Body of pancreas (tissue), 4 donors: Measurements from ENCODE around the gene FRMD4B. TPM values are rescaled to one million over a fixed set of nuclear protein-coding genes. Genes with fewer than 3 reads are reported as not detected.
A peak's percentile ranks its signal among the peaks of the same experiment; 100 is the strongest.

Experiments
- ATAC-seq: fragments of 150-250 bp; one replicate; pipeline ENCODE4 v1.9.1; 2016
- DNase-seq, 4 donors: peaks; one replicate each; pipeline ENCODE4 v3.0.0-alpha.2; 2019
- H3K27ac ChIP-seq, 4 donors: fragments of 200-600 bp; sonication (generic); 1 replicate in 3 of 4; 2 replicates in 1 of 4; pipeline versions ENCODE4 v1.5.1 to v1.6.1; 2016 to 2019; ENCODE audit warnings: mild to moderate bottlenecking in 1 of 4, mixed read lengths in 1 of 4, moderate library complexity in 1 of 4
- H3K27me3 ChIP-seq, 2 donors: fragments of 200-600 bp; sonication (generic); one replicate each; pipeline ENCODE4 v1.6.0; 2016; ENCODE audit warnings: mild to moderate bottlenecking in 1 of 2
- H3K36me3 ChIP-seq, 2 donors: fragments of 200-600 bp; sonication (generic); replicated peaks in 1 of 2; 2 replicates each; pipeline ENCODE4 v1.5.1; 2016; ENCODE audit warnings: low read depth in 2 of 2; ENCODE audit not compliant: insufficient read depth in 1 of 2
- H3K4me1 ChIP-seq: fragments of 200-600 bp; sonication (generic); one replicate; pipeline ENCODE4 v1.6.0; 2016
- H3K4me3 ChIP-seq, 2 donors: fragments of 200-600 bp; sonication (generic); 1 replicate in 1 of 2; 2 replicates in 1 of 2; pipeline ENCODE4 v1.5.1; 2016 to 2019
- H3K9me3 ChIP-seq, 3 donors: fragments of 200-600 bp; sonication (generic); 1 replicate in 2 of 3; 2 replicates in 1 of 3; pipeline ENCODE4 v1.5.1; 2016
- POLR2A ChIP-seq, 3 donors: fragments of 450-650 bp; IDR thresholded peaks; one replicate each; pipeline ENCODE4 v1.6.1; 2016; ENCODE audit warnings: antibody characterized with exemption in 3 of 3, mild to moderate bottlenecking in 2 of 3
- WGBS, 2 donors: methylation state at CpG; one replicate each; pipeline ENCODE4 v1.1.5; 2017; 5-methylcytosine and 5-hydroxymethylcytosine counted together
- intact Hi-C: fragments of 100-400 bp; cut with DNase I; formaldehyde crosslinking; loops from one replicate; pipeline ENCODE4 v1.15.1; 2023
- total RNA-seq, 2 donors: library from RNA; depleted of rRNA; stranded (reverse); fragments of >200 nt; gene quantifications; one replicate each; pipeline ENCODE4 v1.1.0, GENCODE V29; 2016
- TF ChIP-seq, protein P1 (sequence below), 7 experiments: fragments of 450-650 bp in 4 of 7; fragments of 200-600 bp in 3 of 7; sonication (generic) in 3 of 7; IDR thresholded peaks; one replicate each; pipeline ENCODE4 v1.5.1; 2016 to 2019; ENCODE audit warnings: antibody characterized with exemption in 7 of 7

The FRMD4B gene
- total RNA-seq, 2 donors from 2014 or later: 7.3 to 14.3 TPM

DNA sequence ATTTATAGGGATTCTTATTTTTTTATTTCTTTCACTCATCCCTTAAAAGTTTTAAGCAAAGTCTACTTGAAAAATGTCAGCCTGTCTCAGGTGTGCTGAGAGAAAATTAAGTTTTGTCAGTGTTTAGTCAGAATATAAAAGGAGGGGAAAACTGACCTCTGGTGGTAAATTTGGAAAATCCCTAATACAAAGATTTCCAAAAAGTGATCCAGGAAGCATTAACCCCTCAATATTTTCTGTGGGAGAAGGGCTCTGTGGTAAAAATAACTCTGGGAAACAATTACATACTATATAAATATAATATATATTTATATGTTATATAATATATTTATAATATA lies 41.0 kb upstream of the FRMD4B start:
- H3K27me3 ChIP-seq: no peaks in the 10 kb centered on the region
- intact Hi-C loops: no loop called here
- TF ChIP-seq, protein P1, sequence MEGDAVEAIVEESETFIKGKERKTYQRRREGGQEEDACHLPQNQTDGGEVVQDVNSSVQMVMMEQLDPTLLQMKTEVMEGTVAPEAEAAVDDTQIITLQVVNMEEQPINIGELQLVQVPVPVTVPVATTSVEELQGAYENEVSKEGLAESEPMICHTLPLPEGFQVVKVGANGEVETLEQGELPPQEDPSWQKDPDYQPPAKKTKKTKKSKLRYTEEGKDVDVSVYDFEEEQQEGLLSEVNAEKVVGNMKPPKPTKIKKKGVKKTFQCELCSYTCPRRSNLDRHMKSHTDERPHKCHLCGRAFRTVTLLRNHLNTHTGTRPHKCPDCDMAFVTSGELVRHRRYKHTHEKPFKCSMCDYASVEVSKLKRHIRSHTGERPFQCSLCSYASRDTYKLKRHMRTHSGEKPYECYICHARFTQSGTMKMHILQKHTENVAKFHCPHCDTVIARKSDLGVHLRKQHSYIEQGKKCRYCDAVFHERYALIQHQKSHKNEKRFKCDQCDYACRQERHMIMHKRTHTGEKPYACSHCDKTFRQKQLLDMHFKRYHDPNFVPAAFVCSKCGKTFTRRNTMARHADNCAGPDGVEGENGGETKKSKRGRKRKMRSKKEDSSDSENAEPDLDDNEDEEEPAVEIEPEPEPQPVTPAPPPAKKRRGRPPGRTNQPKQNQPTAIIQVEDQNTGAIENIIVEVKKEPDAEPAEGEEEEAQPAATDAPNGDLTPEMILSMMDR (IDR thresholded peaks at IDR 0.05): peak in 1 of 7 experiments; percentile 2
- no peak for TF ChIP-seq POLR2A (IDR thresholded peaks at IDR 0.05)
- no peak overlapping the region for H3K27ac ChIP-seq
- H3K4me3 ChIP-seq: no peak overlapping the region
- H3K9me3 ChIP-seq: no peaks in the 10 kb centered on the region
- H3K4me1 ChIP-seq: no peaks in the 10 kb centered on the region
- no peaks in the 10 kb centered on the region for H3K36me3 ChIP-seq
- ATAC-seq (no peak), DNase-seq (no peak)

DNA sequence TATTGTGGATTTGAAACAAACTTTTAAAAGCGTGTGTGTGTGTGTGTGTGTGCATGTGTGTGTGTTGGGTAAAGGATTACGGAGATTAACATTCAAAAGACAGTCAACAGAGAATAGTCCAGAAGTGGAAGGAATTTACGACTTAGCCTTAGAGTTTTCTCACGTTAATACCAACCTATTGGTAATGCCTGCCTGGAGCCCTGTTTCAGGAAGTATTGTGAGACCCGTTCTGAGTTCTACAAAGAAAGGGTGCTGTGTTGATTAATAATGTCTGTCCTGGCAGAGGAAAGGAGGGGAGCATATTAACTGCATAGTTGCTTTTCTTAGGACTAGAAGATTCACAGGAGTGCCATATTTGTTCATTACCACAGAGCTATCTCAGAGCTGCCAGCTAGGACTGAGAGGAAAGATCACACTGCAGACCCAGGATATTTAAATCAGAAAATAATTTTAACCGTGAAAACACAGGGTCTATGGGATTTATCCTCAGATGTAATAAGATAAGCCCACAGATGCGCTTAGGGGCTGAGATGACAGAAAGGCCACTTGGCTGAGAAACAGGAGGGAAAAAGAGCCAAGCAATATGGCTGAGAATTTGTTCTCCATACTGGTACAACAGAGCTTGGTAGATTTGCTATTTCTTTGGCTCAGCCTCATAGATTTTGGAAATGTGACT lies 40.5 kb upstream of the FRMD4B start:
- H3K27me3 ChIP-seq: no peaks in the 10 kb centered on the region
- H3K9me3 ChIP-seq: no peaks in the 10 kb centered on the region
- intact Hi-C loops: no loop called here
- ATAC-seq (no peak), DNase-seq (no peak)
- no peak overlapping the region for H3K27ac ChIP-seq
- 62 to 65% methylated on average over 7 of the region's 7 CpGs for WGBS, 2 donors
- no peak overlapping the region for H3K4me3 ChIP-seq
- H3K36me3 ChIP-seq: no peaks in the 10 kb centered on the region
- no peaks in the 10 kb centered on the region for H3K4me1 ChIP-seq
- TF ChIP-seq, protein P1 (IDR thresholded peaks at IDR 0.05): no peak
- no peak for TF ChIP-seq POLR2A (IDR thresholded peaks at IDR 0.05)

DNA sequence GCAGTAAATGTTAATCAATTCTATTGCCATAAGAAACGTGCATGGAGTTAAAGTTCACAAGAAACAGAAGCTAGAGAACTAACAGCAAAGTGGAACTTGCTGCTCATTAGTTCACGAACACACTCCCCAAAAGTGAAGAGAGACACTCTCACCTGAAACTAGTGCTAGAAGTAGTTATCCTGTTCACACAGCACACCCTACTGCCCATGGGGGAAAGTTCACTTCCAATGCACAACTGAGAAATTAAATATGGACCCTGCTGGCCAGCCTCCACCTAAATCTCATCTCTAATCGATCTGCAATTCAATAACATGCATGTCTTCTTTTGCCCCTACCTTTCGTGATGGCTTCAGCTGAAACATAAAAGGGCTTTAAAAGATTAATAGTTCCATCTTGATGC lies 39.4 kb upstream of the FRMD4B start:
- intact Hi-C loops: no loop called here
- WGBS, 2 donors: 27 to 35% methylated on average over 4 of the region's 4 CpGs
- TF ChIP-seq POLR2A (IDR thresholded peaks at IDR 0.05): no peak
- TF ChIP-seq, protein P1 (IDR thresholded peaks at IDR 0.05): peak in 6 of 7 experiments; percentile 10 to 49 (median 32)
- ATAC-seq: no peak
- peak in 2 of 4 donors; percentile 7 to 14 for DNase-seq
- Histone ChIP-seq H3K27me3 (no peaks in the 10 kb centered on the region), H3K27ac (no peak overlapping the region), H3K4me3 (no peak overlapping the region), H3K9me3 (no peaks in the 10 kb centered on the region), H3K36me3 (no peaks in the 10 kb centered on the region), H3K4me1 (no peaks in the 10 kb centered on the region)

DNA sequence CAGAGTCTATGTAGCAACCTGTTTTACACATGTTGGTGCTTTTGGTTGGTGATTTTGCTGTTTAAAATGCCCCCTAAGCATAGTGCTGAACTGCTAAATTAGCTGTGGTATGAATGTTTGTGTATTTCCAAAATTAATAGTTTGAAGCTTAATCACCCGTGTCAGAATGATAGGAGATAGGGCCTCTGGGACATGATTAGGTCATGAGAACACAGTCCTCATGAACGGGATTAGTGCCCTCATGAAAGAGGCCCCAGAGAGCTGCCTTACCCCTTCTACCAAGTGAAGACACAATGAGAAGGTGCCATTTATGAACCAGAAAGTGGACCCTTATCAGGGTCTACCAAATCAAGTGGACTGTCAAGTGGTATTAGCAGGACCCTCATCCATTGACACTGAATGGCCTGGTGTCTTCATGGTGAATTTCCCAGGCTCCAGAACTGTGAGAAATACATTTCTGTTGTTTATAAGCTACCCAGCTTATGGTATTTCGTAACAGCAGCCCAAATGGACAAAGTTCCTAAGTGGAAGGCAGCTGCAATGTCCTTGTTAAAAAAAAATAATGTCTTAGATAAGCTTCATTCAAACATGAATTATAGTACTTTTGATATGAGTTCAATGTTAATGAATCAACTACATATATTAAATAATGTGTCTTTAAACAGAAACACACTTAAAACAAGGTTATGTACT lies 37.7 kb upstream of the FRMD4B start:
- 80 to 82% methylated on average over 3 of the region's 3 CpGs for WGBS, 2 donors
- ATAC-seq: no peak
- no peak for TF ChIP-seq POLR2A (IDR thresholded peaks at IDR 0.05)
- TF ChIP-seq, protein P1 (IDR thresholded peaks at IDR 0.05): no peak
- Histone ChIP-seq H3K9me3 (no peaks in the 10 kb centered on the region), H3K4me1 (no peaks in the 10 kb centered on the region), H3K27me3 (no peaks in the 10 kb centered on the region), H3K4me3 (no peak overlapping the region), H3K36me3 (no peaks in the 10 kb centered on the region), H3K27ac (no peak overlapping the region)
- intact Hi-C loops: no loop called here
- no peak for DNase-seq

DNA sequence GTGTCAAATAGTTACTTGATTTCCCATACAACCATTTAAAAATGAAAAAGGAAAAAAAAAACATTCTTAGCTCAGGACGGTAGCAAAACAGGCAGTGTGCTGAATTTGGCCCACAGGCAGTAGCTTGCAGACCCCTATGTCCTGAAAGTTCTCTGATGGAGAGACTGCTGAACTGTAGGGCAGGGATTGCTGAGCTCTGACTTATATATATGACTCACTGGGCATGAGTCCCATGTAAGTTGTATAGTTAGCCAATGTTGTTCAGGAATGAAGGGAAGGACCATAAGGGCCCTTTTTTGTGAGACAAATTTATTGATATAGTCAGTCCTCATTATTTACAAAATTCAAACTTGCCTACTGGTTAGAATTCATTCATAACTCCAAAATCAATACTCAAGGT lies 36.9 kb upstream of the FRMD4B start:
- H3K27me3 ChIP-seq: no peaks in the 10 kb centered on the region
- H3K9me3 ChIP-seq: no peaks in the 10 kb centered on the region
- H3K36me3 ChIP-seq: no peaks in the 10 kb centered on the region
- DNase-seq (no peak), ATAC-seq (no peak)
- no peak overlapping the region for H3K27ac ChIP-seq
- intact Hi-C loops: no loop called here
- H3K4me1 ChIP-seq: no peaks in the 10 kb centered on the region
- 81 to 100% methylated on average over 1 of the region's 1 CpG for WGBS, 2 donors
- H3K4me3 ChIP-seq: no peak overlapping the region
- TF ChIP-seq, protein P1 (IDR thresholded peaks at IDR 0.05): no peak
- no peak for TF ChIP-seq POLR2A (IDR thresholded peaks at IDR 0.05)
